PC-3 (cell line): ENCODE measurements around the gene LAMA3.

Experiments used
- CTCF ChIP-seq: fragments of 300-600 bp; sonication (generic); conservative IDR thresholded peaks from 2 replicates; pipeline ENCODE4 v1.5.1; 2017; ENCODE audit warnings: antibody characterized with exemption, low read depth, mild to moderate bottlenecking, low read length
- EZH2 ChIP-seq: fragments of 300-600 bp; sonication (generic); IDR thresholded peaks from one replicate; pipeline ENCODE4 v1.6.1; 2017; ENCODE audit warnings: antibody characterized with exemption, mild to moderate bottlenecking, low read length; ENCODE audit not compliant: unreplicated experiment
- EZH2phosphoT487 ChIP-seq: fragments of 300-600 bp; sonication (generic); IDR thresholded peaks from 2 replicates; pipeline ENCODE4 v1.6.1; 2018; ENCODE audit warnings: mild to moderate bottlenecking, antibody characterized with exemption, low read length, borderline replicate concordance

GRCh38 chr18:23828426-23828825, 139.2 kb downstream of the LAMA3 start:
- TF ChIP-seq CTCF (no peak), EZH2 (no peak), EZH2phosphoT487 (no peak)
